Stimulated activated CD8-positive, alpha-beta memory T cell treated with anti-CD3 and anti-CD28 coated beads, Interleukin-7, amount 100 ng/mL, for 4 hours (primary cell): ENCODE measurements around the gene CHD1L.
A peak's percentile ranks its signal among the peaks of the same experiment; 100 is the strongest.
"Not testable (repeated sequence)": the region's sequence is repeated elsewhere in the genome, so short reads cannot be mapped to it uniquely, and the experiment has no call there.

Source experiments
- DNase-seq, 2 donors: peaks; one replicate each; pipeline ENCODE4 v3.0.0-alpha.2; 2020; ENCODE audit warnings: low read depth in 2 of 2

CHD1L gene

GRCh38 chr1:147242449-147243227 lies at the start of gene CHD1L:
CHD1L (plus strand) TSS chr1:147242684; CDS start chr1:147242704, 20 bp downstream.
- peak; percentile 82 to 92 for DNase-seq

DNA sequence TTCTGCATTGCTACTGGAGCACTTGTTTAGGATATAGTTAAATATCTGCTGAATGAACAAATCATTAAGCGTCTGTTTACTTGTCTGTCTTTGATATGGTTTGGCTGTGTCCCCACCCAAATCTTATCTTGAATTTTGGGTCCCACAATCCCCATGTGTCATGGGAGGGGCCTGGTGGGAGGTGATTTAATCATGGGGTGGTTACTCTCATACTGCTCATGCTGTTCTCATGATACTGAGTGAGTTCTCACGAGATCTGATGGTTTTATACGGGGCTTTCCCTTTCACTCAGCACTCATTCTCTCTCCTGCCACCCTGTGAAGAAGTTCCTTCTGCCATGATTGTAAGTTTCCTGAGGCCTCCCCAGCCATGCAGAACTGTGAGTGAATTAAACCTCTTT lies 45.2 kb upstream of the CHD1L start:
- not testable (repeated sequence) for DNase-seq

DNA sequence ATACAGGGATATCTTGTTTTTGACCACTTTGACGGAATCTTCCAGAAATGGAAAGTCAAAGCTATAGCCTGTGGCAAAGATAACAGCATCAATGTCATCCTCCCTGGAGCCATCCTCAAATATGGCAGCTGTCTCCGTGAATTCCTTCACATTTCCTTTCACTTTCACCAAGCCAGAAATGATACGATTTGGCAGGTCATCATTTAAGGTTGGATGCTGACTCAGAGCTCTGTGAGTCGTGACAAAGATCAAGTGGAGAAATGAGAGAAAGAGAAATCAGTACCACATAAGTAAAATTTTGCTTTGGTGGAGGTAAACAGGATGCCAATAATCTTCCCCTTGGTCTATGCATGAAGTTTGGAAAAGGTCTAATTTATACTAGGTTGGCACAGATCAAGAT lies 41.2 kb upstream of the CHD1L start:
- no peak for DNase-seq

GRCh38 chr1:147201786-147202185 lies 40.7 kb upstream of the CHD1L start:
- DNase-seq = no peak

DNA sequence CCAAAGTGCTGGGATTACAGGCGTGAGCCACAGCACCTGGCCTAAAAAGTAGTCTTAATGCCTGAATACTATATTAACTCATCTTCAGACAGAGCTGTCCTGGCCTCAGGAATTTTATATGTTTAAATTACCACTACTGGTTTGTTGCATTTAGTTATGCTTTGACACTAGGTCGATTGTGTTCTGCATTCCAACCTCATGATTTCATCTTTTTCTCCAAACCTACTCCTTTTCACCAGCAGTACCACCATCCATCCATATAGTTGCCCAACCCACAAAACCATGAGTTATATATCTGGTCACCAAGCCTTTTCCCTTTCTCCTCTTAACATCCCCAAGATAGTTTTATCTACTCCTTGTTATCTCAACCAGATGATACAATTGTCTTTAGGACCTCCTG lies 39.9 kb upstream of the CHD1L start:
- no peak for DNase-seq

DNA sequence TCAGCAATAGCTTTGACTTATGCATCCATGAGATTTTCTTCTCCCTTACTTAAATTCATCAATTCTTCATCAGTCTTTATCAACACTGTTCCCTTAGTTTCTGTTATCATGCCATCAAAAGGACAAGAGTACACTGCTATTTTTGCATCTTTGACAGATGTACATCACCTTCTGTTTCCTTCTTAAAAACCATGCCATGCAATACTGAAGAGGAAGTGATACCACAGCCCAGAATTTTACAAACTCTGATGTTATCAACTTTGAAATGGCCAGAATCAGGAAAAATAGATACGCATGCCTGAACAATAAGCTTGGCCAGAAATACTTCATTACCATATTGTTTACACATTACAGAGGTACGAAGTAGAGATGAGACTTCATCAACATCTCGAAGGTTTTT lies 38.4 kb upstream of the CHD1L start:
- DNase-seq = no peak

GRCh38 chr1:147207192-147207591 lies 35.3 kb upstream of the CHD1L start:
- DNase-seq = no peak

GRCh38 chr1:147208619-147209018 lies 33.9 kb upstream of the CHD1L start:
- no peak for DNase-seq

DNA sequence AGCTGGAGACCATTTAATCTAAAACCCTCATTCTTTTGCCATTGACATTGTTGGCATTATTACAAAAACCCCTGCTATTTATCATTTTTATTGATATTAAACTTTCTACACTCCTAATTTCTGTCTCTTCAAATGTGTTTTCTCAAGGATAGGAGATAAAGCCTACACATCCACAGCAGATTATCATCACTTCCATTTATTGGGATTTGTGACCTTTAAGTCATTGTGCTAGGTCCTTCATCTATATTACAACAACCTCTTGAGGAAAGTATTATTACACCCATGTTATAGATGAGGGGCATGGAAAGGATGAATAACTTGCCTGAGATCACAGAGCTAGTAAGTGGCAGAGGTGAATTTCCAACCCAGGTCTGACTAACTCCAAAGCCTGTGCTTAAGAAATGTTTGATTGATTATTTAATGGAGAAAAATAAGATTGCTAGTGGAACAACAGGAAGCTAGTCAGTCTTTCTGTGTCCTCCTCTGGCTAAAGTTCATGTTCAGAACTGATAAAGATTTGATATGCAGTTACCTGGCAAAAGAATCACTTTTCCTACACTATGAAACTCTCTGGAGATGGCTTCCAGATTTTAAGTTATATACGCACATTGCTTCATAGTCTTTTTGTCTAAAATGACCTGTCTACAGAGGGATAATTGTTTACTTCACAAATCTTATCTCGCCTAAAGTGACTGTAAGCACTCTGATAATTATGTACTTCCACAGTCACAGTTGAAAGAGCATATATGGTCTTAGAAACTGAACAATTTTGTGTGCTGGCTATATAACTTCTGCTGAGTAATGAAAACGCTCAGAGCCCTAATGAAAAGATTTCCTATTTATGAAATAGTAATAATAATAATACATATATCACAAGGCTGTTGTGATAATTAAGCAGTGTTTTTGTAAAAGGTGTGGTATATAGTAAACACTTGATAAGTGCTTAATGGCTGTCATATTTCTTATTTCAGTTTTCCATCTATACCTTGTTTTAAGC lies 32.4 kb upstream of the CHD1L start:
- no peak for DNase-seq

DNA sequence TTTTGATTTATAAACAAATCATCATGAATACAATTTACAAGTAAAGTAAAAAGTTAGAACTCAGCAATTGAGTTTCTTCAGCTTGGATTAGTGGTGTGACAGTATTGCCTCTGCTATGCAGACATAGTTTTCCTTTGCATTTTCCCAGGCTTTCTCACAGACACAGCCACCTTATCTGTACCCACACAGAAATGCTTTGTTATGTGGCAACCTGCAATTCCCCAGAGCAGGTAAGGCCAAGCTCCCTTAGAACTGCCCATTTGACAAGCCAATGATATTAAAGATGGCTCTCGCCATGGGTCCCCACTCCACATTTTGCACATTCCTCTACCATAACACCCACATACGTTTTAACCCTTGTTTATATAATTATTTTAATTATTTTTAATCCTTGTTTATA lies 31.5 kb upstream of the CHD1L start:
- DNase-seq = no peak

GRCh38 chr1:147211577-147211976 lies 30.9 kb upstream of the CHD1L start:
- DNase-seq = no peak

DNA sequence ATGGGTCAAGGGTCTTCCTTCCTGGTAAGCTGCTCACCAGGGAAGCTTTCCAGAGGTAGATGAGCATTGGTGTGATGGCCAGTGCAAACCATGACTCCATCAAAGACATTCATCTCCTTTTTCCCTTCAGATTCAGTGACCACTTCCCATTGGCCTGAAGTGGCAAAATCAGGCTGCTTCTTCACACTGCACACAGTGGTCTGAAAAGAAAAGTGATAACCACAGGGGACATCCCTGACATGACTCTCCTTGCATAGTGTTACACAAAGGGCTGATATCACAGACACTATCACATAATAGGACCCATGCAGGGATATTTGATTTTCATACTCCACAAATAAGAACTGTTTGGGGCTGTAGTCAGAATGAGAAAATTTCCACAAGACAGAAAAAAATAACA lies 29.2 kb upstream of the CHD1L start:
- no peak for DNase-seq

DNA sequence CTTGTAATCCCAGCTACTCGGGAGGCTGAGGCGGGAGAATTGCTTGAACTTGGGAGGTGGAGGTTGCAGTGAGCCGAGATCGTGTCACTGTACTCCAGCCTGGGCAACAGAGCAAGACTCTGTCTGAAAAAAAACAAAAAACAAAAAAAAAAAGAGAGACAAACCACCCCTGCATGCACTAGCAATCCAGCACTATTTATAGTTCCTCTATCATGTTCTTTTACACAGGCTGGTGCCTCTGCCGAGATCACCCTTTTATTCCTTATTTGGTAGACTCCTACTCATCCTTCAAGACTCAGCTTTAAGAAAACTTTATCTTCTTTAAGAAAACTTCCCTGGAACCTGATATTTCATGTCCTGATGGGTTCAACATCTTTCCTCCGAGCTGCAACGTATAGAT lies 28.2 kb upstream of the CHD1L start:
- no peak for DNase-seq

DNA sequence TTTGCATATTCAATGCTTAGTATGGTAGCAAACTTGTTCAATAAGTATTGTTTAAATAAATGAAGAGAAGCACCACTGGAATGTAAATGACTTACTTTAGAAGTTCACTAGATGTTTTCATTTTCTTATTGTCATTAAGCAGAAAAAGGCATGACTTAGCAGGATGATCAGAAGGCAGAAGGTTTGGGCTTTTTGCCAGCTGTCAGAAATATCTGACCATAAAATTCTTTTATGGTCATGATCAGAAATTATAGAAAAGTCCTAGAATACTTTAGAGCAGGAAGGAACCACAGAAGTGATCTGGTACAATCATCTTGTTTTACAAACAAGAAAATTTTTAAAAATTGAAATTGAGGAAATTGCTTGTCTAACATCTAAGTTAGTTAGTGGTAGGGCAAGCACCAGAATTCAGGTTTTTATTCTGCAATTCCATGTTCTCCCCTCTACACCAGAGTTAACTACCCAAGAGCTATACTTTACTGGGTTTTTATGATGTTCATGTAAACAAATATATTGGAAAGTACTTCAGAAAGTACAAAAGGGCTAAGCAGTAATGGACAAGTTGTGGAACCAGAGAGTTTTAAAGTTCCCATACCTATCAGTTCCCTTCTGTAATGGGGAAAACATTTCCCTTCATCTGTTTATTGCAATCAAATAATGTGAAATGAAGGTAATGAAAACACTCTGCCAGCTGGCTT lies 27.5 kb upstream of the CHD1L start:
- no peak for DNase-seq

DNA sequence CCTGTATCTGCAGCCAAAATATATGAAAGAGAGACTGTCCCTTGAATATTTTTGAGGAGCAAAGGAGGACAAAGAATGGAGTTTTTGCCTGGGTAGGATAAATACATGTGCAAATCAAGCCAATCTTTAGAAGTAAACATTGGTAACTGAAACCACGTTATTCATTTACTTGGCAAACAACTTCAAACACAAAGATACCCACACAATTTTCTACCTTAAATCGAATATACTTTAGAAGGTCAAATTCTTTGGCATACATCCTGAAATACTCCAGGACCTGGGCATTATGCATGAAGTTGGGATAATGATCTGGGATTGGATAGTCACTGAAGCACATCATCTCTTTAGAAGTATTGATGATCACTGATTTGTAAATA lies 27.0 kb upstream of the CHD1L start:
- no peak for DNase-seq

GRCh38 chr1:147216124-147216523 lies 26.4 kb upstream of the CHD1L start:
- no peak for DNase-seq

- no peak for DNase-seq
Measured at GRCh38 chr1:147217141-147217540, 25.3 kb upstream of the CHD1L start.

- DNase-seq = no peak
Measured at GRCh38 chr1:147218606-147219005, 23.9 kb upstream of the CHD1L start.

GRCh38 chr1:147223740-147224615 lies 18.5 kb upstream of the CHD1L start:
- no peak for DNase-seq

GRCh38 chr1:147225193-147225730 lies 17.2 kb upstream of the CHD1L start, which contains the start of gene FMO5:
FMO5 (minus strand) TSS chr1:147225339; CDS start chr1:147225029, 310 bp downstream.
- peak; percentile 19 to 29 for DNase-seq

DNA sequence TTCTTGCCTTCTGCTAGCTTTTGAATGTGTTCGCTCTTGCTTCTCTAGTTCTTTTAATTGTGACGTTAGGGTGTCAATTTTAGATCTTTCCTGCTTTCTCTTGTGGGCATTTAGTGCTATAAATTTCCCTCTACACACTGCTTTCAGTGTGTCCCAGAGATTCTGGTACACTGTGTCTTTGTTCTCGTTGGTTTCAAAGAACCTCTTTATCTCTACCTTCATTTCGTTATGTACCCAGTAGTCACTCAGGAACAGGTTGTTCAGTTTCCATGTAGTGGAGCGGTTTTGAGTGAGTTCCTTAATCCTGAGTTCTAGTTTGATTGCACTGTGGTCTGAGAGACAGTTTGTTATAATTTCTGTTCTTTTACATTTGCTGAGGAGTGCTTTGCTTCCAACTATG lies 11.5 kb upstream of the CHD1L start:
- DNase-seq = not testable (repeated sequence)
